ENCODE measurements around the gene GRXCR2. TPM values are rescaled to one million over a fixed set of nuclear protein-coding genes. Genes with fewer than 3 reads are reported as not detected.

The GRXCR2 gene
- total and polyA plus RNA-seq, 2 of the 4 experiments (the other 2 are of a cell fraction): not detected

DNA sequence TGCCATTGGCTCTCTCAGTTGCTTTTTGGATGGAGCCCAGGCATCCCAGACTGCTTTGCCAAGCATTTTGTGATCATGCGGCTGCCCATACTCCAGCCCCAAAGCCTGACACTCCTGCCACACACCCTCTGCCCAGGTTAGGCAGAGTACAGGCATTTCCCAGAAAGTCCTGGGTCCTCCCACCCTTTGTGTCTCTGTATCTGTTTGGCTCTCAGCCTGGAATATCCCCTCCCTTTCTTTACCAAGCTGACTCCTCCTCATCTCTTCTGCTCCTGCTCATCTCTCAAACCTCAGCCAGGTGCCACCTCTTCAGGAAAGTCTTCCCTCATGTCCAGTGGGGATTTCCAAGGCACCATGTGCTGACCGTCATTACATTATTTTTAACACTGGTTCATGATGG lies 49.2 kb upstream of the GRXCR2 start:
- Histone ChIP-seq H3K36me3 (ENCODE audit: control insufficient read depth, insufficient read depth, low read length) (no peaks in the 10 kb centered on the region), H4K5ac (ENCODE audit: low read depth, low read length) (no peak overlapping the region), H2AFZ (replicated peaks; ENCODE audit: low read length, poor library complexity) (no peak overlapping the region), H2BK120ac (ENCODE audit: low read depth, low read length) (no peak overlapping the region), H3K27me3 (ENCODE audit: control insufficient read depth, insufficient read depth, low read length) (no peaks in the 10 kb centered on the region), H3K23ac (ENCODE audit: low read depth, low read length) (no peak overlapping the region), H3K79me1 (ENCODE audit: low read depth in 1 of 2, low read length in 2 of 2) (no peaks in the 10 kb centered on the region), H2AK5ac (ENCODE audit: low read depth, low read length) (no peak overlapping the region), H3K14ac (replicated peaks; ENCODE audit: low read depth, low read length) (no peak overlapping the region), H3K18ac (ENCODE audit: low read depth, low read length) (no peak overlapping the region; the same call in 1 of the 2 replicates), H3K56ac (ENCODE audit: extremely low read depth, insufficient read depth, low read length) (no peak overlapping the region), H3K9me1 (ENCODE audit: insufficient read depth, low read length) (peaks cover 3% of the 10 kb centered on the region; the same call in 1 of the 2 replicates), H3K27ac (ENCODE audit: insufficient read depth, low read length) (no peak overlapping the region), H4K20me1 (ENCODE audit: insufficient read depth, low read length) (no peaks in the 10 kb centered on the region), H3K4me2 (ENCODE audit: low read depth, low read length) (no peak overlapping the region), H3K4ac (ENCODE audit: low read depth, low read length) (no peak overlapping the region; the same call in 1 of the 2 replicates), H3K4me3 (ENCODE audit: insufficient read depth, low read depth, low read length) (no peak overlapping the region), H2AK9ac (replicated peaks; ENCODE audit: low read depth, low read length, poor library complexity) (peak overlapping the region; percentile 66), H2BK20ac (ENCODE audit: low read depth, low read length) (no peak overlapping the region), H4K91ac (ENCODE audit: insufficient read depth, low read depth, low read length) (no peak overlapping the region), H3K9me3 (ENCODE audit: control insufficient read depth, insufficient read depth, low read length) (no peaks in the 10 kb centered on the region), H2BK5ac (ENCODE audit: low read depth, low read length, poor library complexity, severe bottlenecking) (no peak overlapping the region), H2BK15ac (ENCODE audit: low read depth, low read length) (peak overlapping the region; percentile 35; the same call in 1 of the 3 replicates), H3K4me1 (ENCODE audit: control insufficient read depth, insufficient read depth, low read length) (peaks cover 14% of the 10 kb centered on the region), H3K9ac (ENCODE audit: low read depth, low read length) (no peak overlapping the region), H4K8ac (ENCODE audit: low read depth in 2 of 2, low read length in 2 of 2) (no peak overlapping the region)
- in situ Hi-C loops (cut with MboI; ENCODE audit: low sequenced_read_pairs) (no loop called here), intact Hi-C loops (cut with micrococcal nuclease) (no loop called here), dilution Hi-C loops (cut with HindIII; ENCODE audit: low sequenced_read_pairs, unreplicated experiment) (no loop called here)
- ChIA-PET POLR2A (ENCODE audit: unreplicated experiment) (no interaction called here), CTCF (no interaction called here)
- ATAC-seq (ENCODE audit: low read depth) (no peak), DNase-seq (no peak)
- 100% methylated on average over 1 of the region's 2 CpGs; no CpG with 5 or more reads in 1 of the 2 experiments for WGBS, 2 experiments (ENCODE audit: extremely low coverage in 2 of 2, insufficient read length in 1 of 2)
- no peak for TF ChIP-seq SMC3 (IDR thresholded peaks at IDR 0.05; ENCODE audit: low read depth, low read length)
- TF ChIP-seq MAFK (IDR thresholded peaks at IDR 0.05; ENCODE audit: low read depth, low read length): no peak
- TF ChIP-seq, protein P1, sequence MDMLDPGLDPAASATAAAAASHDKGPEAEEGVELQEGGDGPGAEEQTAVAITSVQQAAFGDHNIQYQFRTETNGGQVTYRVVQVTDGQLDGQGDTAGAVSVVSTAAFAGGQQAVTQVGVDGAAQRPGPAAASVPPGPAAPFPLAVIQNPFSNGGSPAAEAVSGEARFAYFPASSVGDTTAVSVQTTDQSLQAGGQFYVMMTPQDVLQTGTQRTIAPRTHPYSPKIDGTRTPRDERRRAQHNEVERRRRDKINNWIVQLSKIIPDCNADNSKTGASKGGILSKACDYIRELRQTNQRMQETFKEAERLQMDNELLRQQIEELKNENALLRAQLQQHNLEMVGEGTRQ (IDR thresholded peaks at IDR 0.05; ENCODE audit: low read depth, low read length): no peak
- no peak for TF ChIP-seq MXI1 (IDR thresholded peaks at IDR 0.05; ENCODE audit: borderline replicate concordance, low read depth, low read length)
- TF ChIP-seq CHD1 (IDR thresholded peaks at IDR 0.05; ENCODE audit: low read depth, low read length): no peak
- TF ChIP-seq, protein P2, sequence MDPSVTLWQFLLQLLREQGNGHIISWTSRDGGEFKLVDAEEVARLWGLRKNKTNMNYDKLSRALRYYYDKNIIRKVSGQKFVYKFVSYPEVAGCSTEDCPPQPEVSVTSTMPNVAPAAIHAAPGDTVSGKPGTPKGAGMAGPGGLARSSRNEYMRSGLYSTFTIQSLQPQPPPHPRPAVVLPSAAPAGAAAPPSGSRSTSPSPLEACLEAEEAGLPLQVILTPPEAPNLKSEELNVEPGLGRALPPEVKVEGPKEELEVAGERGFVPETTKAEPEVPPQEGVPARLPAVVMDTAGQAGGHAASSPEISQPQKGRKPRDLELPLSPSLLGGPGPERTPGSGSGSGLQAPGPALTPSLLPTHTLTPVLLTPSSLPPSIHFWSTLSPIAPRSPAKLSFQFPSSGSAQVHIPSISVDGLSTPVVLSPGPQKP (IDR thresholded peaks at IDR 0.05; ENCODE audit: borderline replicate concordance, low read depth, low read length): no peak
- TF ChIP-seq RFX5 (IDR thresholded peaks at IDR 0.05; ENCODE audit: low read depth, low read length): no peak
- no peak for TF ChIP-seq RAD21 (IDR thresholded peaks at IDR 0.05; ENCODE audit: low read length)
- TF ChIP-seq BHLHE40 (IDR thresholded peaks at IDR 0.05; ENCODE audit: low read depth, low read length): no peak
- TF ChIP-seq FOS (IDR thresholded peaks at IDR 0.05; ENCODE audit: low read depth, low read length): no peak
- no peak for TF ChIP-seq RCOR1 (IDR thresholded peaks at IDR 0.05; ENCODE audit: insufficient replicate concordance, low read length)
- no peak for TF ChIP-seq CEBPB (IDR thresholded peaks at IDR 0.05; ENCODE audit: low read depth, low read length)
- TF ChIP-seq MAZ (IDR thresholded peaks at IDR 0.05; ENCODE audit: borderline replicate concordance, low read depth, low read length): no peak
- no peak for TF ChIP-seq NFE2L2 (IDR thresholded peaks at IDR 0.05; ENCODE audit: low read depth, low read length)
- TF ChIP-seq, protein P3, sequence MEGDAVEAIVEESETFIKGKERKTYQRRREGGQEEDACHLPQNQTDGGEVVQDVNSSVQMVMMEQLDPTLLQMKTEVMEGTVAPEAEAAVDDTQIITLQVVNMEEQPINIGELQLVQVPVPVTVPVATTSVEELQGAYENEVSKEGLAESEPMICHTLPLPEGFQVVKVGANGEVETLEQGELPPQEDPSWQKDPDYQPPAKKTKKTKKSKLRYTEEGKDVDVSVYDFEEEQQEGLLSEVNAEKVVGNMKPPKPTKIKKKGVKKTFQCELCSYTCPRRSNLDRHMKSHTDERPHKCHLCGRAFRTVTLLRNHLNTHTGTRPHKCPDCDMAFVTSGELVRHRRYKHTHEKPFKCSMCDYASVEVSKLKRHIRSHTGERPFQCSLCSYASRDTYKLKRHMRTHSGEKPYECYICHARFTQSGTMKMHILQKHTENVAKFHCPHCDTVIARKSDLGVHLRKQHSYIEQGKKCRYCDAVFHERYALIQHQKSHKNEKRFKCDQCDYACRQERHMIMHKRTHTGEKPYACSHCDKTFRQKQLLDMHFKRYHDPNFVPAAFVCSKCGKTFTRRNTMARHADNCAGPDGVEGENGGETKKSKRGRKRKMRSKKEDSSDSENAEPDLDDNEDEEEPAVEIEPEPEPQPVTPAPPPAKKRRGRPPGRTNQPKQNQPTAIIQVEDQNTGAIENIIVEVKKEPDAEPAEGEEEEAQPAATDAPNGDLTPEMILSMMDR (conservative IDR thresholded peaks at IDR 0.05; ENCODE audit: low read depth, low read length): no peak
- no peak for TF ChIP-seq POLR2A (IDR thresholded peaks at IDR 0.05; ENCODE audit: low read depth, low read length)
- BruUV-seq (replicated peaks): no TSS peak
